ENCODE results near the gene CACNA2D2. TPM values are rescaled to one million over a fixed set of nuclear protein-coding genes. Genes with fewer than 3 reads are reported as not detected.
A peak's percentile ranks its signal among the peaks of the same experiment; 100 is the strongest.

The CACNA2D2 gene
- total and polyA plus RNA-seq, 2 donors from 2014 or later, result 3.6 to 6.0 TPM

- no peak overlapping the region for H3K4me3 ChIP-seq (ENCODE audit: low read length in 3 of 3)
- H3K9ac ChIP-seq (ENCODE audit: low read length in 3 of 3), result no peak overlapping the region
- no peak for FAIRE-seq
- DNase-seq, result peak in 1 of 5 donors; percentile 55
- intact Hi-C loops (cut with DNase I), result loop anchor here (10.0 kb wide), 1 partner anchor 116 kb away; no protein-coding TSS in a partner anchor
- H3K36me3 ChIP-seq (ENCODE audit: control insufficient read depth in 2 of 3, insufficient read depth in 3 of 3, low read length in 3 of 3), result no peaks in the 10 kb centered on the region
- H3K27me3 ChIP-seq (ENCODE audit: control insufficient read depth, insufficient read depth, low read length), result no peaks in the 10 kb centered on the region
- H3K27ac ChIP-seq (ENCODE audit: low read depth in 2 of 2, low read length in 2 of 2), result no peak overlapping the region
- TF ChIP-seq CTCF (IDR thresholded peaks at IDR 0.05; ENCODE audit: borderline replicate concordance, extremely low read depth, insufficient read depth), result no peak
- no peaks in the 10 kb centered on the region for H3K9me3 ChIP-seq (ENCODE audit: control insufficient read depth in 2 of 3, insufficient read depth in 1 of 3, low read length in 3 of 3)
- H3K4me1 ChIP-seq (ENCODE audit: control insufficient read depth in 2 of 3, insufficient read depth in 2 of 3, low read depth in 1 of 3, low read length in 3 of 3), result no peaks in the 10 kb centered on the region
Measured at GRCh38 chr3:50551054-50551659, 47.7 kb upstream of the CACNA2D2 start.

DNA sequence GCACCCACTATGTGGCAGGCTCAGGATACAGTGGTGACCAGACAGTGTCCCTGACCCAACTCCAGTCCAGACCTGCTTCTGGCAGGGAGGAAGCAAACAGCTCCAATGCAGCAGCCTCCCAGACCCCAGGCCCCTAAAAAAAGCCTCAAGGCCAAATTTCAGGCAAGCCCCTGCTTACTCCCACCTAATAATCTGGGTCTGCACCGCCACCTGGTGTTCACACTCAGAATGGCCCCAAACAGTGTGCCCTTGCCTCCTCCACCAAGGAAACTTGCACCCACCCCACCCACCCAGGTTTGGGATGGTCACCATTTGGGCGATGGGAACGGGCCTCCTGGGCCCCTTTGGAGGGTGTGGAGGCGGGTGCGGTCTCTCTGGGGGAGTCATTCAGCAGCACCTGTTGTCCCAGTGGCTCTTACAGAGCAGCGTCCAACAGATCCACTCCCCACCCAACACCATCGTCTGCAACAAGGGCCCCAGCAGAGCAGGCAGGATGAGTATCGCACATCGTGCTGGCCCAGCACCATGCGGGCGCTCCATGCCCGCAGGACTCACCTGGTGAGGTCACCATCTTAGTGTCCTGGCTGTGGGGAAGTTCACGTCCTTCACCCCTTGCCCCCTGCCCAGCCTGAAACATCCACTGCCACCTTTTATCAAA, 46.8 kb upstream of the CACNA2D2 start:
- Histone ChIP-seq H3K4me1 (ENCODE audit: control insufficient read depth in 2 of 3, insufficient read depth in 2 of 3, low read depth in 1 of 3, low read length in 3 of 3) (no peaks in the 10 kb centered on the region), H3K4me3 (ENCODE audit: low read length in 3 of 3) (no peak overlapping the region), H3K36me3 (ENCODE audit: control insufficient read depth in 2 of 3, insufficient read depth in 3 of 3, low read length in 3 of 3) (no peaks in the 10 kb centered on the region), H3K27ac (ENCODE audit: low read depth in 2 of 2, low read length in 2 of 2) (no peak overlapping the region), H3K9me3 (ENCODE audit: control insufficient read depth in 2 of 3, insufficient read depth in 1 of 3, low read length in 3 of 3) (no peaks in the 10 kb centered on the region), H3K27me3 (ENCODE audit: control insufficient read depth, insufficient read depth, low read length) (no peaks in the 10 kb centered on the region), H3K9ac (ENCODE audit: low read length in 3 of 3) (no peak overlapping the region)
- TF ChIP-seq CTCF (IDR thresholded peaks at IDR 0.05; ENCODE audit: borderline replicate concordance, extremely low read depth, insufficient read depth), result peak; percentile 69
- DNase-seq (peak in 4 of 5 donors; percentile 59 to 82 (median 78)), FAIRE-seq (no peak)
- intact Hi-C loops (cut with DNase I), result loop anchor here (10.0 kb wide), 1 partner anchor 115 kb away; no protein-coding TSS in a partner anchor

- Histone ChIP-seq H3K27me3 (ENCODE audit: control insufficient read depth, insufficient read depth, low read length) (no peaks in the 10 kb centered on the region), H3K4me3 (ENCODE audit: low read length in 3 of 3) (no peak overlapping the region), H3K4me1 (ENCODE audit: control insufficient read depth in 2 of 3, insufficient read depth in 2 of 3, low read depth in 1 of 3, low read length in 3 of 3) (no peaks in the 10 kb centered on the region), H3K27ac (ENCODE audit: low read depth in 2 of 2, low read length in 2 of 2) (no peak overlapping the region), H3K9ac (ENCODE audit: low read length in 3 of 3) (no peak overlapping the region), H3K9me3 (ENCODE audit: control insufficient read depth in 2 of 3, insufficient read depth in 1 of 3, low read length in 3 of 3) (no peaks in the 10 kb centered on the region), H3K36me3 (ENCODE audit: control insufficient read depth in 2 of 3, insufficient read depth in 3 of 3, low read length in 3 of 3) (no peaks in the 10 kb centered on the region)
- FAIRE-seq (no peak), DNase-seq (no peak)
- intact Hi-C loops (cut with DNase I), result no loop called here
- no peak for TF ChIP-seq CTCF (IDR thresholded peaks at IDR 0.05; ENCODE audit: borderline replicate concordance, extremely low read depth, insufficient read depth)
Measured at GRCh38 chr3:50549226-50549625, 45.8 kb upstream of the CACNA2D2 start.

Measured in kidney (tissue), 14 donors.